Left lung (tissue), 10 donors: ENCODE data around the gene DRAXIN. TPM values are rescaled to one million over a fixed set of nuclear protein-coding genes. Genes with fewer than 3 reads are reported as not detected.

Experiments
- ATAC-seq: fragments of 200-7000 bp; cut with Tn5 transposase; one replicate; pipeline ENCODE4 v1.9.1; 2020; ENCODE audit warnings: moderate library complexity
- DNase-seq, 4 donors: peaks; one replicate each; pipeline ENCODE4 v3.0.0-alpha.2; 2013 to 2020
- H3K27ac ChIP-seq, 2 donors: fragments of 200-600 bp; sonication (generic) in 1 of 2; one replicate each; pipeline versions ENCODE4 v1.5.0 to v1.8.0; 2020 to 2021
- H3K27me3 ChIP-seq, 2 donors: fragments of 200-600 bp; sonication (generic) in 1 of 2; one replicate each; pipeline versions ENCODE4 v1.5.0 to v1.8.0; 2020 to 2021
- H3K36me3 ChIP-seq, 2 donors: fragments of 200-600 bp; sonication (generic) in 1 of 2; one replicate each; pipeline versions ENCODE4 v1.5.0 to v1.8.0; 2020 to 2021
- H3K4me1 ChIP-seq, 2 donors: fragments of 200-600 bp; one replicate each; pipeline ENCODE4 v1.8.0; 2021
- H3K4me3 ChIP-seq, 2 donors: fragments of 200-600 bp; sonication (generic) in 1 of 2; one replicate each; pipeline versions ENCODE4 v1.5.0 to v1.8.0; 2020 to 2021; ENCODE audit warnings: mild to moderate bottlenecking in 1 of 2
- H3K9me3 ChIP-seq, 2 donors: fragments of 200-600 bp; sonication (generic) in 1 of 2; one replicate each; pipeline versions ENCODE4 v1.5.0 to v1.8.0; 2020 to 2021
- CTCF ChIP-seq, 2 donors: fragments of 200-600 bp; sonication (generic) in 1 of 2; IDR thresholded peaks; one replicate each; pipeline versions ENCODE4 v1.5.0 to v1.8.0; 2021; ENCODE audit warnings: antibody characterized with exemption in 2 of 2
- intact Hi-C, 2 donors: fragments of 100-400 bp; cut with DNase I; formaldehyde crosslinking; loops; one replicate each; pipeline versions ENCODE4 v1.11.2 to v1.14.2; 2022
- polyA plus RNA-seq, 6 donors: library from polyadenylated mRNA; unstranded; fragments of 120-200 nt; gene quantifications; one replicate each; pipeline ENCODE4 v1.2.1, GENCODE V29; 2013; ENCODE audit not compliant: insufficient read length in 6 of 6
- total RNA-seq, 2 donors: library from RNA; stranded (reverse); fragmentation: NEBNext Ultra II Directional; extraction: Animal tissue kit (Norgen Biotek cat#: 25700); gene quantifications; one replicate each; pipeline ENCODE4 v1.2.1, GENCODE V29; 2021
- donor health status: DM: no; HTN: yes; CAD: no.
- donor health status: DM: no; HTN: no; CAD: no.

Gene DRAXIN
- total and polyA plus RNA-seq, 8 donors, result 0.10 to 3.2 (median 2.3) TPM

DNA sequence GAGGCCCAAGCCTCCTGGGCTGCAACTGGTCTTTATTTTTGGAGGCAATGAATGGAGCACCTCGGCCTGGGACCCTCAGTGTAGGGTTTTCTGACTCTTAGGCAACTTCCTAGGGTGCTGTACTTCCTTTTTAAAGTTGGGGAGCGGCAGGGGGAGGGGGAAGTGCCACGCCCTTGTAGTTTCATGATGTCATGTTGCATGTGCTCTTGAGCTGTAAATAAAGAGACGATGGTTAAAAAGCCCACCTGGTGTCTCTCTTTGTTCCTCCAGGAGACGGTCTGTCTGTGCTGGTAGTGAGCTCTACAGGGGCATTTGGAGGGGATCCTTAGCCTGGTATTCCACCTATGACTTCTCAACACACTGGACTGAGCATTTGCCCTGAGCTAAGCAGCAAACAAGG, 34.1 kb downstream of the DRAXIN start:
- DNase-seq (no peak), ATAC-seq (no peak)
- intact Hi-C loops, result no loop called here

GRCh38 chr1:11727119-11727518, 35.6 kb downstream of the DRAXIN start:
- Histone ChIP-seq H3K27ac (no peak overlapping the region), H3K36me3 (no peaks in the 10 kb centered on the region), H3K9me3 (no peaks in the 10 kb centered on the region), H3K4me1 (peaks cover 18 to 76% of the 10 kb centered on the region in 2 donors), H3K4me3 (no peak overlapping the region), H3K27me3 (no peaks in the 10 kb centered on the region)
- no peak for ATAC-seq
- no peak for DNase-seq
- intact Hi-C loops, result no loop called here
- no peak for TF ChIP-seq CTCF (IDR thresholded peaks at IDR 0.05)

More for the DNA sequence above, 34.1 kb downstream of the DRAXIN start:
- Histone ChIP-seq H3K36me3 (no peaks in the 10 kb centered on the region), H3K27me3 (no peaks in the 10 kb centered on the region), H3K27ac (peak overlapping the region in 1 of 2 donors; percentile 78), H3K4me3 (no peak overlapping the region), H3K9me3 (no peaks in the 10 kb centered on the region), H3K4me1 (peaks cover 11 to 70% of the 10 kb centered on the region in 2 donors)
- TF ChIP-seq CTCF (IDR thresholded peaks at IDR 0.05), result no peak

DNA sequence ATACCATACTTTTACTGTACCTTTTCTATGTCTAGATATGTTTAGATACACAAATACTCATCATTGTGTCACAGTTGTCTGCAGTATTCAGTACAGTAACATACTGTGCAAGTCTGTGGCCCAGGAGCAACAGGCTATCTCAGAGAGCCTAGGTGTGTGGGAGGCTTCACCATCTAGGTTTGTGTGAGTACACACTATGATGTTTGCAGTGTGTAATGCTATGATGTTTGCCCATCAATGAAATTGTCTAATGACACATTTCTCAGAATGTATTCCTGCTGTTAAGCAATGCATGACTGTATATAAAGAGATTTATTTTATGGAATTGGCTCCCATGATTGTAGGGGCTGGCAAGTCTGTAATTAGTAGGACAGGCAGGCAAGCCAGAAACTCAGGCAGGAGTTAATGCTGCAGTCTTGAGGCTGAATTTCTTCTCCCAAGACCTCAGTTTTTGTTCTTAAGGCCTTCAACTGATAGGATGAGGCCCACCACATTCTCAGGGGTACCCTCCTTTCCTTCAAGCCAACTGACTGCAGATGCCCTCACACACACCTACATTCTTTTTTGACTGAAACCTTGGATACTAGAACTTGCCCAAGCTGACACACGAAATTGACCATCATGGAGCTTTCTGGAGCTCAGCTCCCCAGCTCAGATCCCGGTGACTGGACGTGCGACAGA, 36.8 kb downstream of the DRAXIN start:
- ATAC-seq, result no peak
- H3K36me3 ChIP-seq, result no peaks in the 10 kb centered on the region
- H3K4me1 ChIP-seq, result peaks cover 18 to 86% of the 10 kb centered on the region in 2 donors
- no peaks in the 10 kb centered on the region for H3K9me3 ChIP-seq
- intact Hi-C loops, result no loop called here
- no peaks in the 10 kb centered on the region for H3K27me3 ChIP-seq
- no peak for DNase-seq
- H3K4me3 ChIP-seq, result no peak overlapping the region
- TF ChIP-seq CTCF (IDR thresholded peaks at IDR 0.05), result no peak
- peak overlapping the region in 1 of 2 donors; percentile 94 for H3K27ac ChIP-seq

GRCh38 chr1:11729155-11729497, 37.6 kb downstream of the DRAXIN start:
- no peak for DNase-seq
- Histone ChIP-seq H3K4me3 (no peak overlapping the region), H3K9me3 (no peaks in the 10 kb centered on the region), H3K27ac (peak overlapping the region; percentile 3 to 94), H3K27me3 (no peaks in the 10 kb centered on the region), H3K36me3 (no peaks in the 10 kb centered on the region), H3K4me1 (peaks cover 18 to 85% of the 10 kb centered on the region in 2 donors)
- ATAC-seq, result no peak
- intact Hi-C loops, result no loop called here
- no peak for TF ChIP-seq CTCF (IDR thresholded peaks at IDR 0.05)

DNA sequence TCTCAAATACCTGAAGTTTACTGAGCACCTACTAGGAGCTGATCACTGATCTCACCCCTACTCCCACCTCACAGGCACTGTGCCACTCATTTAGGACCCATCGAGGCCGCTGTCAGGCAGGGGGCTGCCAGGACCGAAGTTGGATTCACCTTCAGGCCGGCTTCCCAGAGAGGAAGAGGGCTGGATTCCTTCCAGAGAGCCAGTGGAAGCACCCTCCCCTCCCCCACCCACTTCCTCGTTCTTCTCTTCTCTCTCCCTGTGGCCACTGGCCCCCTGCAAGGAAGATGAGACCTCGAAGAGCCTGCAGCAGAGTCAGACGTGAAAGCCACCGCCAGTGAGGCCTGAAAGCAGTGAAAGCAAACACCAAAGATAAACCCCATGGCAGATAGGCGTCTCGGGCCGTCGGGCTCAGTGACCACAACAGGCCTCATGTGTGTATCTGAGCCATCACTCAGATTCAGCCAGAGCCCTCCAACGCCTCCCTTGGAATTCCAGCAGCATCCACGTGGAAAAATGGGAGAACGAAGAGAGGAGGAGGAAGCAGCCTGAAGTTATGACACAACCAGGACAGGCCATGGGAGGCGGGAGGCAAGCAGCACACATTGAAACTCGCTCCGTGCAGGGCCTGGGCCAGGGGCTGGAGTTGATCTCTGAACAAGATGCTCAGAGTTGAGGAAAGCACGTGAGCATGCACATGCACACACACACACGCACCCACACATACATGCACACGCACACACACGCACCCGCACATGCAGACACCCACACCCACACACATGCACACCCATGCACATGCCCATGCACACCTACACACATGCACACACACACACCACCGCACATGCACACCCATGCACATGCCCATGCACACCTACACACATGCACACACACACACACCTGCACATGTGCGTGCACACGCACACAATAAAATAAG, 38.3 kb downstream of the DRAXIN start:
- H3K27me3 ChIP-seq, result no peaks in the 10 kb centered on the region
- no peaks in the 10 kb centered on the region for H3K36me3 ChIP-seq
- TF ChIP-seq CTCF (IDR thresholded peaks at IDR 0.05), result no peak
- ATAC-seq (peak; percentile 5), DNase-seq (no peak)
- intact Hi-C loops, result no loop called here
- no peaks in the 10 kb centered on the region for H3K9me3 ChIP-seq
- H3K27ac ChIP-seq, result peak overlapping the region; percentile 3 to 94
- peaks cover 18 to 85% of the 10 kb centered on the region in 2 donors for H3K4me1 ChIP-seq
- H3K4me3 ChIP-seq, result peak overlapping the region in 1 of 2 donors; percentile 7
